Dendritic cell treated with granulocyte-macrophage colony-stimulating factor and Interleukin-4, amounts not matched to agents 40 ng/mL and 50 ng/mL, for 4 days (primary cell): ENCODE measurements around the gene SNX18.

Experiments
- H3K27ac Mint-ChIP-seq: one replicate; pipeline ENCODE4 v1.8.0; 2022; ENCODE audit warnings: mild to moderate bottlenecking, mixed read lengths
- H3K27me3 Mint-ChIP-seq: one replicate; pipeline ENCODE4 v1.8.0; 2022; ENCODE audit warnings: mild to moderate bottlenecking, mixed read lengths
- H3K36me3 Mint-ChIP-seq: one replicate; pipeline ENCODE4 v1.8.0; 2022; ENCODE audit warnings: low read depth, mixed read lengths
- H3K4me1 Mint-ChIP-seq: one replicate; pipeline ENCODE4 v1.8.0; 2022; ENCODE audit warnings: low read depth, mixed read lengths
- H3K4me3 Mint-ChIP-seq: one replicate; pipeline ENCODE4 v1.8.0; 2022; ENCODE audit warnings: mild to moderate bottlenecking, moderate library complexity, mixed read lengths
- H3K9me3 Mint-ChIP-seq: one replicate; pipeline ENCODE4 v1.8.0; 2022; ENCODE audit warnings: mixed read lengths
- intact Hi-C: fragments of 100-400 bp; cut with micrococcal nuclease; formaldehyde crosslinking; loops from one replicate; pipeline ENCODE4 v1.15.0; 2022

SNX18 gene

GRCh38 chr5:54561651-54562050 is 44.1 kb downstream of the SNX18 start:
- Mint-ChIP-seq H3K4me3 (no peak overlapping the region), H3K27ac (no peak overlapping the region), H3K4me1 (peaks cover 6% of the 10 kb centered on the region), H3K27me3 (no peaks in the 10 kb centered on the region), H3K9me3 (no peaks in the 10 kb centered on the region), H3K36me3 (no peaks in the 10 kb centered on the region)
- intact Hi-C loops, result no loop called here

GRCh38 chr5:54563083-54563761 is 45.7 kb downstream of the SNX18 start:
- Mint-ChIP-seq H3K4me3 (no peak overlapping the region), H3K4me1 (peaks cover 6% of the 10 kb centered on the region), H3K27me3 (no peaks in the 10 kb centered on the region), H3K9me3 (peaks cover 8% of the 10 kb centered on the region), H3K27ac (no peak overlapping the region), H3K36me3 (no peaks in the 10 kb centered on the region)
- intact Hi-C loops, result no loop called here

GRCh38 chr5:54567996-54568395 is 50.4 kb downstream of the SNX18 start:
- intact Hi-C loops, result no loop called here
- Mint-ChIP-seq H3K9me3 (peaks cover 8% of the 10 kb centered on the region), H3K4me1 (peaks cover 5% of the 10 kb centered on the region), H3K27ac (no peak overlapping the region), H3K4me3 (no peak overlapping the region), H3K27me3 (no peaks in the 10 kb centered on the region), H3K36me3 (no peaks in the 10 kb centered on the region)

GRCh38 chr5:54570916-54571315 is 53.4 kb downstream of the SNX18 start:
- Mint-ChIP-seq H3K27me3 (no peaks in the 10 kb centered on the region), H3K4me1 (peaks cover 28% of the 10 kb centered on the region), H3K9me3 (peaks cover 8% of the 10 kb centered on the region), H3K4me3 (no peak overlapping the region), H3K36me3 (no peaks in the 10 kb centered on the region), H3K27ac (no peak overlapping the region)
- intact Hi-C loops, result no loop called here

- H3K9me3 Mint-ChIP-seq, result peaks cover 8% of the 10 kb centered on the region
- no peak overlapping the region for H3K4me3 Mint-ChIP-seq
- peaks cover 31% of the 10 kb centered on the region for H3K4me1 Mint-ChIP-seq
- no peaks in the 10 kb centered on the region for H3K27me3 Mint-ChIP-seq
- intact Hi-C loops, result no loop called here
- no peak overlapping the region for H3K27ac Mint-ChIP-seq
- H3K36me3 Mint-ChIP-seq, result no peaks in the 10 kb centered on the region
These were observed 53.9 kb downstream of the SNX18 start for GRCh38 chr5:54571462-54571861.

- intact Hi-C loops, result no loop called here
- H3K4me1 Mint-ChIP-seq, result peaks cover 53% of the 10 kb centered on the region
- H3K4me3 Mint-ChIP-seq, result no peak overlapping the region
- no peaks in the 10 kb centered on the region for H3K9me3 Mint-ChIP-seq
- H3K27ac Mint-ChIP-seq, result no peak overlapping the region
- no peaks in the 10 kb centered on the region for H3K27me3 Mint-ChIP-seq
- H3K36me3 Mint-ChIP-seq, result no peaks in the 10 kb centered on the region
These were observed 56.4 kb downstream of the SNX18 start for GRCh38 chr5:54573812-54574489.

GRCh38 chr5:54577528-54577927 is 60.0 kb downstream of the SNX18 start:
- intact Hi-C loops, result no loop called here
- Mint-ChIP-seq H3K4me3 (no peak overlapping the region), H3K4me1 (peaks cover 80% of the 10 kb centered on the region), H3K27ac (peak overlapping the region; percentile 48), H3K9me3 (no peaks in the 10 kb centered on the region), H3K27me3 (no peaks in the 10 kb centered on the region), H3K36me3 (no peaks in the 10 kb centered on the region)

GRCh38 chr5:54577937-54578653 is 60.5 kb downstream of the SNX18 start:
- no peaks in the 10 kb centered on the region for H3K27me3 Mint-ChIP-seq
- H3K4me3 Mint-ChIP-seq, result no peak overlapping the region
- H3K4me1 Mint-ChIP-seq, result peaks cover 85% of the 10 kb centered on the region
- H3K9me3 Mint-ChIP-seq, result no peaks in the 10 kb centered on the region
- intact Hi-C loops, result no loop called here
- no peaks in the 10 kb centered on the region for H3K36me3 Mint-ChIP-seq
- H3K27ac Mint-ChIP-seq, result peak overlapping the region; percentile 48

GRCh38 chr5:54579591-54580295 is 62.2 kb downstream of the SNX18 start:
- intact Hi-C loops, result no loop called here
- Mint-ChIP-seq H3K27ac (peak overlapping the region; percentile 38), H3K4me1 (peaks cover 77% of the 10 kb centered on the region), H3K9me3 (no peaks in the 10 kb centered on the region), H3K4me3 (no peak overlapping the region), H3K27me3 (no peaks in the 10 kb centered on the region), H3K36me3 (no peaks in the 10 kb centered on the region)

- Mint-ChIP-seq H3K27ac (peak overlapping the region; percentile 38), H3K4me1 (peaks cover 70% of the 10 kb centered on the region), H3K9me3 (peaks cover 3% of the 10 kb centered on the region), H3K4me3 (no peak overlapping the region), H3K36me3 (peaks cover 1% of the 10 kb centered on the region), H3K27me3 (no peaks in the 10 kb centered on the region)
- intact Hi-C loops, result no loop called here
These were observed 63.6 kb downstream of the SNX18 start for GRCh38 chr5:54580997-54581811.

GRCh38 chr5:54581831-54582548 is 64.4 kb downstream of the SNX18 start:
- H3K27ac Mint-ChIP-seq, result peak overlapping the region; percentile 38
- H3K36me3 Mint-ChIP-seq, result peaks cover 6% of the 10 kb centered on the region
- H3K9me3 Mint-ChIP-seq, result peaks cover 9% of the 10 kb centered on the region
- intact Hi-C loops, result no loop called here
- no peak overlapping the region for H3K4me3 Mint-ChIP-seq
- H3K27me3 Mint-ChIP-seq, result no peaks in the 10 kb centered on the region
- H3K4me1 Mint-ChIP-seq, result peaks cover 62% of the 10 kb centered on the region

- Mint-ChIP-seq H3K36me3 (peaks cover 6% of the 10 kb centered on the region), H3K9me3 (peaks cover 9% of the 10 kb centered on the region), H3K4me1 (peaks cover 44% of the 10 kb centered on the region), H3K27ac (no peak overlapping the region), H3K4me3 (no peak overlapping the region), H3K27me3 (no peaks in the 10 kb centered on the region)
- intact Hi-C loops, result no loop called here
These were observed 68.8 kb downstream of the SNX18 start for GRCh38 chr5:54586336-54586735.

- peaks cover 25% of the 10 kb centered on the region for H3K4me1 Mint-ChIP-seq
- no peak overlapping the region for H3K27ac Mint-ChIP-seq
- peaks cover 6% of the 10 kb centered on the region for H3K36me3 Mint-ChIP-seq
- peaks cover 9% of the 10 kb centered on the region for H3K9me3 Mint-ChIP-seq
- no peak overlapping the region for H3K4me3 Mint-ChIP-seq
- intact Hi-C loops, result no loop called here
- no peaks in the 10 kb centered on the region for H3K27me3 Mint-ChIP-seq
These were observed 72.2 kb downstream of the SNX18 start for GRCh38 chr5:54589786-54590185.
